Ishikawa (cell line): ENCODE results near the gene CCSER2.

ENCODE experiments used
- CREB1 ChIP-seq: IDR thresholded peaks from 2 replicates; pipeline ENCODE4 v1.6.1; 2012; ENCODE audit warnings: low read depth
- EGR1 ChIP-seq: IDR thresholded peaks from 2 replicates; pipeline ENCODE4 v1.6.1; 2012
- RAD21 ChIP-seq: IDR thresholded peaks from 2 replicates; pipeline ENCODE4 v1.6.1; 2012; ENCODE audit warnings: low read depth
- REST ChIP-seq: IDR thresholded peaks from 2 replicates; pipeline ENCODE4 v1.6.1; 2012; ENCODE audit warnings: low read depth, mild to moderate bottlenecking
- TAF1 ChIP-seq: IDR thresholded peaks from 2 replicates; pipeline ENCODE4 v1.6.1; 2012; ENCODE audit warnings: low read depth, mild to moderate bottlenecking
- TEAD4 ChIP-seq: IDR thresholded peaks from 2 replicates; pipeline ENCODE4 v1.6.1; 2012
- USF1 ChIP-seq: IDR thresholded peaks from 2 replicates; pipeline ENCODE4 v1.6.1; 2012
- TF ChIP-seq, protein P1 (sequence below): IDR thresholded peaks from 2 replicates; pipeline ENCODE4 v1.6.1; 2012

DNA sequence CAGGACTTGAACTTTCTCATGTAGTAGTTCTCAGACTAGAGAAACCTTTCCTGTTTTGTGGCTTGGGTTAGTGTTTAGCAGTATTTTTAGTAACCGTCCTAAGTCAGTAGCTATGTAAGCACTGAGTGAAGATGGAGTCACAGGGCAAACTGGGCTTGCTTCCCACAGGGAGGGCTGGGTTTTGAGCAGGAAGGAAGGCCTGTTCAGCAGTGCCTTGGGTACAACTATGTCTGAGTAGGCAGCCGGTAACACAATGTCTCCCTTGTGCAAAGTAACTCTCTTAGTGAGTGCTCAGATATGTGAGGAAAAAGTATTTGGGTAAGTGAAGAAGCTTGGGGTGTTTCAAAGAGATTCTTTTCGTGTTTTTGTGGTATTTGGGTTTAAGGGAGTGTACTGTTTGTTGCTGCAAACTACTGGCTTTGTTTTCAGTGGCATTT is 96.4 kb downstream of the CCSER2 start:
- TF ChIP-seq TAF1 (no peak), TEAD4 (no peak), USF1 (no peak), RAD21 (no peak), CREB1 (no peak), REST (no peak), EGR1 (no peak)
- TF ChIP-seq, protein P1, sequence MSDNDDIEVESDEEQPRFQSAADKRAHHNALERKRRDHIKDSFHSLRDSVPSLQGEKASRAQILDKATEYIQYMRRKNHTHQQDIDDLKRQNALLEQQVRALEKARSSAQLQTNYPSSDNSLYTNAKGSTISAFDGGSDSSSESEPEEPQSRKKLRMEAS, result no peak
